ENCODE results near the gene TTLL5.

The TTLL5 gene

GRCh38 chr14:75999511-76000190, 338.6 kb downstream of the TTLL5 start:
- H3K4me3 ChIP-seq (ENCODE audit: low read depth, low read length) = no peak overlapping the region
- TF ChIP-seq, protein P1, sequence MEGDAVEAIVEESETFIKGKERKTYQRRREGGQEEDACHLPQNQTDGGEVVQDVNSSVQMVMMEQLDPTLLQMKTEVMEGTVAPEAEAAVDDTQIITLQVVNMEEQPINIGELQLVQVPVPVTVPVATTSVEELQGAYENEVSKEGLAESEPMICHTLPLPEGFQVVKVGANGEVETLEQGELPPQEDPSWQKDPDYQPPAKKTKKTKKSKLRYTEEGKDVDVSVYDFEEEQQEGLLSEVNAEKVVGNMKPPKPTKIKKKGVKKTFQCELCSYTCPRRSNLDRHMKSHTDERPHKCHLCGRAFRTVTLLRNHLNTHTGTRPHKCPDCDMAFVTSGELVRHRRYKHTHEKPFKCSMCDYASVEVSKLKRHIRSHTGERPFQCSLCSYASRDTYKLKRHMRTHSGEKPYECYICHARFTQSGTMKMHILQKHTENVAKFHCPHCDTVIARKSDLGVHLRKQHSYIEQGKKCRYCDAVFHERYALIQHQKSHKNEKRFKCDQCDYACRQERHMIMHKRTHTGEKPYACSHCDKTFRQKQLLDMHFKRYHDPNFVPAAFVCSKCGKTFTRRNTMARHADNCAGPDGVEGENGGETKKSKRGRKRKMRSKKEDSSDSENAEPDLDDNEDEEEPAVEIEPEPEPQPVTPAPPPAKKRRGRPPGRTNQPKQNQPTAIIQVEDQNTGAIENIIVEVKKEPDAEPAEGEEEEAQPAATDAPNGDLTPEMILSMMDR (IDR thresholded peaks at IDR 0.05; ENCODE audit: borderline replicate concordance, insufficient read depth, low read depth, low read length) = no peak

- no peak overlapping the region for H3K4me3 ChIP-seq (ENCODE audit: low read depth, low read length)
- TF ChIP-seq, protein P1 (IDR thresholded peaks at IDR 0.05; ENCODE audit: borderline replicate concordance, insufficient read depth, low read depth, low read length) = no peak
These were observed 341.3 kb downstream of the TTLL5 start for GRCh38 chr14:76002383-76002782.

All from GM12875 (cell line).